SH-SY5Y (cell line): ENCODE data around the gene SPTLC2.

Source experiments
- GATA2 ChIP-seq: IDR thresholded peaks from 2 replicates; pipeline ENCODE4 v1.6.1; 2011; ENCODE audit warnings: mild to moderate bottlenecking, low read depth, low read length
- GATA3 ChIP-seq: IDR thresholded peaks from 2 replicates; pipeline ENCODE4 v1.6.1; 2011; ENCODE audit warnings: low read depth, mild to moderate bottlenecking, low read length, moderate library complexity

The SPTLC2 gene

GRCh38 chr14:77616454-77617229, at the start of gene SPTLC2:
Gene SPTLC2, minus strand, starts transcription at chr14:77616637. Its CDS starts 58 bp downstream, at chr14:77616579.
- TF ChIP-seq GATA3 (no peak), GATA2 (no peak)

- TF ChIP-seq GATA3 (no peak), GATA2 (no peak)
Observed at GRCh38 chr14:77663293-77663692, 46.9 kb upstream of the SPTLC2 start.

GRCh38 chr14:77660754-77661153, 44.3 kb upstream of the SPTLC2 start:
- TF ChIP-seq GATA2, result no peak

GRCh38 chr14:77659831-77660230, 43.4 kb upstream of the SPTLC2 start:
- TF ChIP-seq GATA2 (no peak), GATA3 (no peak)

- TF ChIP-seq GATA2, result no peak
- no peak for TF ChIP-seq GATA3
Observed at GRCh38 chr14:77657280-77657679, 40.8 kb upstream of the SPTLC2 start.

GRCh38 chr14:77654001-77654441, 37.6 kb upstream of the SPTLC2 start:
- TF ChIP-seq GATA2 (no peak), GATA3 (no peak)

- TF ChIP-seq GATA3 (no peak), GATA2 (no peak)
Observed at GRCh38 chr14:77649326-77649725, 32.9 kb upstream of the SPTLC2 start.

DNA sequence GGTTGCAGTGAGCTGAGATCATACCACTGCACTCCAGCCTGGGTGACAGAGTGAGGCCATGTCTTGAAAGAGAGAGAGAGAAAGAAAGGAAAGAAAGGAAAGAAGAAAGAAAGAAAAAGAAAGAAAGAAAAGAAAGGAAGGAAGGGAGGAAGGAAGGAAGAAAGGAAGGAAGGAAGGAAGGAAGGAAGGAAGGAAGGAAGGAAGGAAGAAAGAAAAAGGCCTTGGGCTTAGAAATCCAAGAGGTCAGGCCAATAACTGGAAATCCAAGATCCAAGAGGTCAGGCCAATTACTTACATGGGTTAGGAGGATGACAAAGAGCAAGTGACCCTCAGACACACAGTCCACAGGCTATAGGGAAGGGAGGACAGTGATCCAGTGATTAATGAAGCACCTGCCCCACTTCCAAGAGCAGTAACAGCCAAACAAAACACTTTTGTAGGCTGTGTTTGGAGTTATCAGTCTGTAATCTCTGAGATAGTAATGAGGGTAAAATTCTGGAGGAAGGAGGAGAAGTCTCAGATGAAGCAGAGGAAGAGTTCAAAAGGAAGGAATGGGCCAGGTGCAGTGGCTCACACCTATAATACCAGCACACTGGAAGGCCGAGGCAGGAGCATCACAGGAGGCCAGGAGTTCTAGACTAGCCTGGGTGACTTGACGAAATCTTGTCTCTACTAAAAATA, 32.2 kb upstream of the SPTLC2 start:
- TF ChIP-seq GATA2 (no peak), GATA3 (no peak)

GRCh38 chr14:77647853-77648252, 31.4 kb upstream of the SPTLC2 start:
- TF ChIP-seq GATA3 (no peak), GATA2 (no peak)

DNA sequence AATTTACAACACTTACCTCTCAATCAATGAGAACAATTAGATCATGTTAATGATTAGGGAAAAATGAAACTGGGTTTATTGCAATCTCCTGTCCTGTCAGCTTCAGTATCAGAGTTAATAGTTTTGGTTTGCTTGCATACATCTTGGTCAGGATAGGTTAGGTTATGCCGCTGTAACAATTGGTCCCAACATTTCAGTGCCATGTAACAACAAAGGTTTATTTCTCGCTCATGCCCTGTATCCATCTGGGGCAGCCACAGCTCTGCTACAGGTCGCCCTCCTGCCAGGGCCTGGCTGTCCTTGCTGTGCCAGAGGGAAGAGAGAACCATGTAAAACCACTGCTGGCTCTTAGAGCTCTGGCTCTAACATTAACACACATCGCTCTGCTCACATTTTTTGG, 30.5 kb upstream of the SPTLC2 start:
- TF ChIP-seq GATA2 (no peak), GATA3 (no peak)

- TF ChIP-seq GATA3 (no peak), GATA2 (no peak)
Observed at GRCh38 chr14:77645520-77646230, 29.2 kb upstream of the SPTLC2 start.

GRCh38 chr14:77642407-77642806, 26.0 kb upstream of the SPTLC2 start:
- TF ChIP-seq GATA2, result no peak
- no peak for TF ChIP-seq GATA3

DNA sequence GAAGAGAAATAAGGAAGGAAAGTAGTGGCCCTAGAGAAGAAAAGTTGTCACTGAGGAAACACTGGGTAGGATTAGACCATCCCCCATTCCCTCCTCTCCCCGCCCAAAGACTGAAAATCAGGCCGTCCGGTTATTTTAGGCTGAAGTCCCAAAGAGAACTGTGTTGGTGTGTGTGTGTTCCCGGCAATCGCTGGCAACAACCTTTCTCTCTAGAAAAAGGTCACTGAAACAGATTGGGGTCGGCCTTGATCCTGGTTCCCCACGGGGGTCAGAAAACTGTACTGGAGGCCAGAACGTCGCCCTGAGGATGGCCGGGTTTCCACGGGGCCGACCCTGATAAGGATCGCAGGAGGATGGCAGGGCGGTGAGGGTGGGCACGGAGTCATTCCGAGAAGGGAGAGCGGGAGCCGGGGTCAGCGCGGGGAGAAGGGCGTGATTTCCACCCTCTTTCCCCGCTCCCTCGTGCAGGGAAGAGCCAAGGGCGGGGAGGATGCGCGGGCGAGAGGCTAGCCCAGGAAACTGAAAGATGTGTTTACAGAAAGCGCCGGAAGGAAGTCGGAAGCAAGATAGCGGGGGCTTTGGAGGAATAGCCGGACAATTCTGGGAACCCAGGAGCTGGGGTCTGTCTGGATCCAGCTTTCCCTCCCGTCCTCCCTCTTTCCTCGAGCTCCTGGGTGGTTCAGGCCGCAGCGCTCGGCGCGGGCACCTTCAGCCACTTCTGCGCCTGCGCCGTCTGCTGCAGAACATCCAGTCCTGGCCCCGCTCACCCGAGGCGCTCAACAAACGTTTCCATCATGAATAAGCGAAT, 25.3 kb upstream of the SPTLC2 start:
- no peak for TF ChIP-seq GATA2
- TF ChIP-seq GATA3, result no peak

DNA sequence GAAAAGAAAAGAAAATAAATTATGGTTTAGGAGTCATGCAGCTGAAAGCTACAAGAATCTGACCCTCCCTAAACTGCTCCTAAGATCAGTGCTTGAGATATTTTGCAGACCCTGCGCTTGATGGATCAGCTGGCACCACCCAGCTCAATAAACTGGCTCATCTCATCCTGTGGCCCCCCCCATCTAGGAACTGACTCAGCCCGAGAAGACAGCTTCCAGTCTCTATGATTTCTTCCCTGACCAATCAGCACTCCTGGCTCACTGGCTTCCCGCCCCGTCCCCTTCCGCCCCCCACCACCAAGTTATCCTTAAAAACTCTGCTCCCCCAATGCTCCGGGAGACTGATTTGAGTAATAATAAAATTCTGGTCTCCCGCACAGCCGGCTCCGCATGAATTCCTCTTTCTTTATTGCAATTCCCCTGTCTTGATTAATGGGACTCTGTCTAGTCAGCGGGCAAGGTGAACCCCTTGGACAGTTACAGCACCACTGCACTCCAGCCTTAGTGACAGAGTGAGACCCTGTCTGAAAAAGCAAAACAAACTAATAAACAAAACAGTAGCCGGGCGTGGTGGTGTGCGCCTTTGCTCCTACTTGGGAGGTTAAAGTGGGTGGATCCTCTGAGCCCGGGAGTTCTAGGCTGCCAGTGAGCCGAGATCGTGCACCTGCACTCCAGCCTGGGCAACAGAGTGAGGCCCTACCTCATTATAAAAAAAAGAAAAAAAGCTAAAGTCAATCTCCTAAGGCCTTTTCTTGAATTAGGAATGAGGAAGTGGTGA, 24.5 kb upstream of the SPTLC2 start:
- TF ChIP-seq GATA3 (no peak), GATA2 (no peak)
